ENCODE measurements around the gene TXK.

GRCh38 chr4:48043504-48043903, 90.5 kb downstream of the TXK start:
- TF ChIP-seq, protein P1, sequence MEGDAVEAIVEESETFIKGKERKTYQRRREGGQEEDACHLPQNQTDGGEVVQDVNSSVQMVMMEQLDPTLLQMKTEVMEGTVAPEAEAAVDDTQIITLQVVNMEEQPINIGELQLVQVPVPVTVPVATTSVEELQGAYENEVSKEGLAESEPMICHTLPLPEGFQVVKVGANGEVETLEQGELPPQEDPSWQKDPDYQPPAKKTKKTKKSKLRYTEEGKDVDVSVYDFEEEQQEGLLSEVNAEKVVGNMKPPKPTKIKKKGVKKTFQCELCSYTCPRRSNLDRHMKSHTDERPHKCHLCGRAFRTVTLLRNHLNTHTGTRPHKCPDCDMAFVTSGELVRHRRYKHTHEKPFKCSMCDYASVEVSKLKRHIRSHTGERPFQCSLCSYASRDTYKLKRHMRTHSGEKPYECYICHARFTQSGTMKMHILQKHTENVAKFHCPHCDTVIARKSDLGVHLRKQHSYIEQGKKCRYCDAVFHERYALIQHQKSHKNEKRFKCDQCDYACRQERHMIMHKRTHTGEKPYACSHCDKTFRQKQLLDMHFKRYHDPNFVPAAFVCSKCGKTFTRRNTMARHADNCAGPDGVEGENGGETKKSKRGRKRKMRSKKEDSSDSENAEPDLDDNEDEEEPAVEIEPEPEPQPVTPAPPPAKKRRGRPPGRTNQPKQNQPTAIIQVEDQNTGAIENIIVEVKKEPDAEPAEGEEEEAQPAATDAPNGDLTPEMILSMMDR (conservative IDR thresholded peaks at IDR 0.05; ENCODE audit: low read length) = no peak
- no peak for TF ChIP-seq EZH2phosphoT487 (IDR thresholded peaks at IDR 0.05; ENCODE audit: borderline replicate concordance)
